GM23338 (cell line): ENCODE measurements around the gene HMGB4. TPM values are rescaled to one million over a fixed set of nuclear protein-coding genes. Genes with fewer than 3 reads are reported as not detected.

ENCODE experiments used
- ATAC-seq: fragments of 200-7000 bp; cut with Tn5 transposase; 3 replicates; pipeline ENCODE4 v1.9.1; 2020
- DNase-seq: peaks from one replicate; pipeline ENCODE4 v3.0.0-alpha.2; 2015; ENCODE audit warnings: low spot score
- H2AFZ ChIP-seq: fragments of 200-600 bp; sonication (generic); 2 replicates; pipeline ENCODE4 v1.8.0; 2016; ENCODE audit warnings: antibody characterized with exemption, mild to moderate bottlenecking, moderate library complexity
- H3F3A ChIP-seq: fragments of 200-600 bp; sonication (generic); replicated peaks from 2 replicates; pipeline ENCODE4 v1.8.0; 2017; ENCODE audit warnings: antibody characterized with exemption, mixed run types, low read depth
- H3K27ac ChIP-seq: fragments of 200-600 bp; sonication (generic); 2 replicates; pipeline ENCODE4 v1.6.1; 2016; ENCODE audit warnings: low read depth
- H3K27me3 ChIP-seq: fragments of 200-600 bp; sonication (generic); 2 replicates; pipeline ENCODE4 v1.8.0; 2016; ENCODE audit warnings: mild to moderate bottlenecking, mixed run types, moderate library complexity; ENCODE audit not compliant: insufficient read depth
- H3K36me3 ChIP-seq: fragments of 200-600 bp; sonication (generic); 2 replicates; pipeline ENCODE4 v1.8.0; 2016; ENCODE audit warnings: mild to moderate bottlenecking; ENCODE audit not compliant: insufficient read depth
- H3K4me1 ChIP-seq: fragments of 200-600 bp; sonication (generic); 2 replicates; pipeline ENCODE4 v1.8.0; 2016; ENCODE audit warnings: mild to moderate bottlenecking, moderate library complexity; ENCODE audit not compliant: insufficient read depth
- H3K4me2 ChIP-seq: fragments of 200-600 bp; sonication (generic); 2 replicates; pipeline ENCODE4 v1.7.1; 2017; ENCODE audit warnings: mixed run types
- H3K4me3 ChIP-seq: fragments of 200-600 bp; sonication (generic); 2 replicates; pipeline ENCODE4 v1.6.1; 2016; ENCODE audit warnings: mixed run types
- H3K79me2 ChIP-seq: fragments of 200-600 bp; sonication (generic); replicated peaks from 2 replicates; pipeline ENCODE4 v1.8.0; 2017; ENCODE audit warnings: mild to moderate bottlenecking; ENCODE audit not compliant: insufficient read depth
- H3K9me2 ChIP-seq: fragments of 200-600 bp; sonication (generic); 2 replicates; pipeline ENCODE4 v1.8.0; 2017; ENCODE audit not compliant: insufficient read depth
- H4K20me1 ChIP-seq: fragments of 200-600 bp; sonication (generic); replicated peaks from 2 replicates; pipeline ENCODE4 v1.8.0; 2017; ENCODE audit warnings: mild to moderate bottlenecking; ENCODE audit not compliant: insufficient read depth
- H3K27ac Mint-ChIP-seq: 2 replicates; pipeline ENCODE4 v1.8.0; 2020; ENCODE audit warnings: inconsistent platforms, mild to moderate bottlenecking, moderate library complexity, mixed read lengths
- H3K27me3 Mint-ChIP-seq: 3 replicates; pipeline ENCODE4 v1.8.0; 2022; ENCODE audit warnings: low read depth, mild to moderate bottlenecking, moderate library complexity, mixed read lengths, inconsistent platforms; ENCODE audit not compliant: insufficient read depth, poor library complexity
- H3K36me3 Mint-ChIP-seq: 3 replicates; pipeline ENCODE4 v1.8.0; 2021; ENCODE audit warnings: low read depth, mild to moderate bottlenecking, inconsistent platforms, moderate library complexity, mixed read lengths
- H3K4me1 Mint-ChIP-seq: 3 replicates; pipeline ENCODE4 v1.8.0; 2020; ENCODE audit warnings: mild to moderate bottlenecking, inconsistent platforms, mixed read lengths
- H3K4me3 Mint-ChIP-seq: 3 replicates; pipeline ENCODE4 v1.8.0; 2021; ENCODE audit warnings: moderate library complexity, mild to moderate bottlenecking, inconsistent platforms, mixed read lengths
- H3K9me3 Mint-ChIP-seq: 3 replicates; pipeline ENCODE4 v1.8.0; 2020; ENCODE audit warnings: moderate library complexity, mild to moderate bottlenecking, inconsistent platforms, mixed read lengths
- CREB1 ChIP-seq: fragments of 250-450 bp; sonication (Bioruptor Pico); IDR thresholded peaks from 2 replicates; pipeline ENCODE4 v1.5.0; 2020; ENCODE audit warnings: low read depth, mild to moderate bottlenecking, moderate library complexity
- NANOG ChIP-seq: IDR thresholded peaks from 2 replicates; pipeline ENCODE4 v1.6.1; 2016; ENCODE audit warnings: antibody characterized with exemption, borderline replicate concordance
- STAT1 ChIP-seq: IDR thresholded peaks from one replicate; pipeline ENCODE4 v1.6.1; 2016; ENCODE audit warnings: antibody characterized with exemption; ENCODE audit not compliant: unreplicated experiment
- ZNF114 ChIP-seq: fragments of 250-450 bp; sonication (Bioruptor Pico); IDR thresholded peaks from 2 replicates; pipeline ENCODE4 v1.5.0; 2020; ENCODE audit warnings: mild to moderate bottlenecking, moderate library complexity
- polyA plus RNA-seq: library from polyadenylated mRNA; unstranded; fragments of >200 nt; fragmentation: Nextera tagmentation; extraction: Ambion mirVana; gene quantifications from 2 replicates; pipeline ENCODE4 v1.2.1, GENCODE V29; 2016
- total RNA-seq: library from RNA; depleted of rRNA; stranded (reverse); fragments of >200 nt; shearing (Covaris generic); gene quantifications from 2 replicates; pipeline ENCODE4 v1.2.3, GENCODE V29; 2014
- TF ChIP-seq, protein P1 (sequence below): IDR thresholded peaks from one replicate; pipeline ENCODE4 v1.6.1; 2018; ENCODE audit warnings: antibody characterized with exemption; ENCODE audit not compliant: unreplicated experiment
- TF ChIP-seq, protein P2 (sequence below): fragments of 250-450 bp; sonication (Bioruptor Pico); IDR thresholded peaks from 2 replicates; pipeline ENCODE4 v1.5.0; 2020; ENCODE audit warnings: mild to moderate bottlenecking, moderate library complexity

The HMGB4 gene
- total and polyA plus RNA-seq, 2 experiments from 2014 or later, result not detected

DNA sequence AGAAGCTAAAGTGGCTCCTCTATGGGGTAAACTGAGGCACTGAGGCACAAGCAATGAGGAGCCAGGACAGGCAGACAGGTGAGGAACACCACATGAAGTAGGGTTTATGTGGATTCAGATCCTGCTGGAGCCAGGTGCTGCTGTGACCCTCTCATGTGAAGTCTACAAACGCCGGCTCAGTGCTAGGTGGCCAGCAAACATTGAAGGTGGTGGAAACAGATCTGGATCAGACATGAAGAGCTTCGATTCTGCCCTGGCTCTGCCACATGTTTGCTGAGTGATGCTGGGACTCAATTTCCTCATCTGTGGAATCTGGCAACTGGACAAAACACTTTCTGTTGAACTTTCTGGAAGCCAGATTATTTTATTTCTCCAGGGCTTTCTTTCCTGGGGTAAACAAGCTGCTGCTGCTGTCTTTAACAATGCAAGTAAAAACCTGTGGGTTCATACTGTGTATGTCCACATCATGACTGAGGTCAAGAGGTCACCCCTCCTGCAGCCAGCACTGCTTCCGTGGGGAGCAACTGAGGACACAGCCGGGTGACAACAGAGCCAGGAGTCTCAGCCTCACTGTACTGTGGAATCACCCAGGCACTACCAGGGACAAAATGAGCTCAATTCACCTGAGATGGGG is 33.3 kb downstream of the HMGB4 start:
- Histone ChIP-seq H3K9me2 (no peaks in the 10 kb centered on the region), H3K27me3 (no peaks in the 10 kb centered on the region), H3F3A (no peaks in the 10 kb centered on the region), H3K79me2 (no peaks in the 10 kb centered on the region), H2AFZ (no peak overlapping the region), H3K36me3 (no peaks in the 10 kb centered on the region), H3K4me3 (no peak overlapping the region), H3K27ac (no peak overlapping the region), H4K20me1 (no peaks in the 10 kb centered on the region), H3K4me2 (no peak overlapping the region), H3K4me1 (no peaks in the 10 kb centered on the region)
- no peak overlapping the region for H3K27ac Mint-ChIP-seq
- peaks cover 9% of the 10 kb centered on the region for H3K36me3 Mint-ChIP-seq
- DNase-seq (no peak), ATAC-seq (no peak)
- peaks cover 15% of the 10 kb centered on the region for H3K27me3 Mint-ChIP-seq
- H3K4me1 Mint-ChIP-seq, result peaks cover 8% of the 10 kb centered on the region
- no peak for TF ChIP-seq STAT1
- TF ChIP-seq, protein P1, sequence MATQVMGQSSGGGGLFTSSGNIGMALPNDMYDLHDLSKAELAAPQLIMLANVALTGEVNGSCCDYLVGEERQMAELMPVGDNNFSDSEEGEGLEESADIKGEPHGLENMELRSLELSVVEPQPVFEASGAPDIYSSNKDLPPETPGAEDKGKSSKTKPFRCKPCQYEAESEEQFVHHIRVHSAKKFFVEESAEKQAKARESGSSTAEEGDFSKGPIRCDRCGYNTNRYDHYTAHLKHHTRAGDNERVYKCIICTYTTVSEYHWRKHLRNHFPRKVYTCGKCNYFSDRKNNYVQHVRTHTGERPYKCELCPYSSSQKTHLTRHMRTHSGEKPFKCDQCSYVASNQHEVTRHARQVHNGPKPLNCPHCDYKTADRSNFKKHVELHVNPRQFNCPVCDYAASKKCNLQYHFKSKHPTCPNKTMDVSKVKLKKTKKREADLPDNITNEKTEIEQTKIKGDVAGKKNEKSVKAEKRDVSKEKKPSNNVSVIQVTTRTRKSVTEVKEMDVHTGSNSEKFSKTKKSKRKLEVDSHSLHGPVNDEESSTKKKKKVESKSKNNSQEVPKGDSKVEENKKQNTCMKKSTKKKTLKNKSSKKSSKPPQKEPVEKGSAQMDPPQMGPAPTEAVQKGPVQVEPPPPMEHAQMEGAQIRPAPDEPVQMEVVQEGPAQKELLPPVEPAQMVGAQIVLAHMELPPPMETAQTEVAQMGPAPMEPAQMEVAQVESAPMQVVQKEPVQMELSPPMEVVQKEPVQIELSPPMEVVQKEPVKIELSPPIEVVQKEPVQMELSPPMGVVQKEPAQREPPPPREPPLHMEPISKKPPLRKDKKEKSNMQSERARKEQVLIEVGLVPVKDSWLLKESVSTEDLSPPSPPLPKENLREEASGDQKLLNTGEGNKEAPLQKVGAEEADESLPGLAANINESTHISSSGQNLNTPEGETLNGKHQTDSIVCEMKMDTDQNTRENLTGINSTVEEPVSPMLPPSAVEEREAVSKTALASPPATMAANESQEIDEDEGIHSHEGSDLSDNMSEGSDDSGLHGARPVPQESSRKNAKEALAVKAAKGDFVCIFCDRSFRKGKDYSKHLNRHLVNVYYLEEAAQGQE, result no peak
- no peak for TF ChIP-seq ZNF114 (CRISPR knock-in tag)
- TF ChIP-seq CREB1, result no peak
- no peak for TF ChIP-seq NANOG
- TF ChIP-seq, protein P2, sequence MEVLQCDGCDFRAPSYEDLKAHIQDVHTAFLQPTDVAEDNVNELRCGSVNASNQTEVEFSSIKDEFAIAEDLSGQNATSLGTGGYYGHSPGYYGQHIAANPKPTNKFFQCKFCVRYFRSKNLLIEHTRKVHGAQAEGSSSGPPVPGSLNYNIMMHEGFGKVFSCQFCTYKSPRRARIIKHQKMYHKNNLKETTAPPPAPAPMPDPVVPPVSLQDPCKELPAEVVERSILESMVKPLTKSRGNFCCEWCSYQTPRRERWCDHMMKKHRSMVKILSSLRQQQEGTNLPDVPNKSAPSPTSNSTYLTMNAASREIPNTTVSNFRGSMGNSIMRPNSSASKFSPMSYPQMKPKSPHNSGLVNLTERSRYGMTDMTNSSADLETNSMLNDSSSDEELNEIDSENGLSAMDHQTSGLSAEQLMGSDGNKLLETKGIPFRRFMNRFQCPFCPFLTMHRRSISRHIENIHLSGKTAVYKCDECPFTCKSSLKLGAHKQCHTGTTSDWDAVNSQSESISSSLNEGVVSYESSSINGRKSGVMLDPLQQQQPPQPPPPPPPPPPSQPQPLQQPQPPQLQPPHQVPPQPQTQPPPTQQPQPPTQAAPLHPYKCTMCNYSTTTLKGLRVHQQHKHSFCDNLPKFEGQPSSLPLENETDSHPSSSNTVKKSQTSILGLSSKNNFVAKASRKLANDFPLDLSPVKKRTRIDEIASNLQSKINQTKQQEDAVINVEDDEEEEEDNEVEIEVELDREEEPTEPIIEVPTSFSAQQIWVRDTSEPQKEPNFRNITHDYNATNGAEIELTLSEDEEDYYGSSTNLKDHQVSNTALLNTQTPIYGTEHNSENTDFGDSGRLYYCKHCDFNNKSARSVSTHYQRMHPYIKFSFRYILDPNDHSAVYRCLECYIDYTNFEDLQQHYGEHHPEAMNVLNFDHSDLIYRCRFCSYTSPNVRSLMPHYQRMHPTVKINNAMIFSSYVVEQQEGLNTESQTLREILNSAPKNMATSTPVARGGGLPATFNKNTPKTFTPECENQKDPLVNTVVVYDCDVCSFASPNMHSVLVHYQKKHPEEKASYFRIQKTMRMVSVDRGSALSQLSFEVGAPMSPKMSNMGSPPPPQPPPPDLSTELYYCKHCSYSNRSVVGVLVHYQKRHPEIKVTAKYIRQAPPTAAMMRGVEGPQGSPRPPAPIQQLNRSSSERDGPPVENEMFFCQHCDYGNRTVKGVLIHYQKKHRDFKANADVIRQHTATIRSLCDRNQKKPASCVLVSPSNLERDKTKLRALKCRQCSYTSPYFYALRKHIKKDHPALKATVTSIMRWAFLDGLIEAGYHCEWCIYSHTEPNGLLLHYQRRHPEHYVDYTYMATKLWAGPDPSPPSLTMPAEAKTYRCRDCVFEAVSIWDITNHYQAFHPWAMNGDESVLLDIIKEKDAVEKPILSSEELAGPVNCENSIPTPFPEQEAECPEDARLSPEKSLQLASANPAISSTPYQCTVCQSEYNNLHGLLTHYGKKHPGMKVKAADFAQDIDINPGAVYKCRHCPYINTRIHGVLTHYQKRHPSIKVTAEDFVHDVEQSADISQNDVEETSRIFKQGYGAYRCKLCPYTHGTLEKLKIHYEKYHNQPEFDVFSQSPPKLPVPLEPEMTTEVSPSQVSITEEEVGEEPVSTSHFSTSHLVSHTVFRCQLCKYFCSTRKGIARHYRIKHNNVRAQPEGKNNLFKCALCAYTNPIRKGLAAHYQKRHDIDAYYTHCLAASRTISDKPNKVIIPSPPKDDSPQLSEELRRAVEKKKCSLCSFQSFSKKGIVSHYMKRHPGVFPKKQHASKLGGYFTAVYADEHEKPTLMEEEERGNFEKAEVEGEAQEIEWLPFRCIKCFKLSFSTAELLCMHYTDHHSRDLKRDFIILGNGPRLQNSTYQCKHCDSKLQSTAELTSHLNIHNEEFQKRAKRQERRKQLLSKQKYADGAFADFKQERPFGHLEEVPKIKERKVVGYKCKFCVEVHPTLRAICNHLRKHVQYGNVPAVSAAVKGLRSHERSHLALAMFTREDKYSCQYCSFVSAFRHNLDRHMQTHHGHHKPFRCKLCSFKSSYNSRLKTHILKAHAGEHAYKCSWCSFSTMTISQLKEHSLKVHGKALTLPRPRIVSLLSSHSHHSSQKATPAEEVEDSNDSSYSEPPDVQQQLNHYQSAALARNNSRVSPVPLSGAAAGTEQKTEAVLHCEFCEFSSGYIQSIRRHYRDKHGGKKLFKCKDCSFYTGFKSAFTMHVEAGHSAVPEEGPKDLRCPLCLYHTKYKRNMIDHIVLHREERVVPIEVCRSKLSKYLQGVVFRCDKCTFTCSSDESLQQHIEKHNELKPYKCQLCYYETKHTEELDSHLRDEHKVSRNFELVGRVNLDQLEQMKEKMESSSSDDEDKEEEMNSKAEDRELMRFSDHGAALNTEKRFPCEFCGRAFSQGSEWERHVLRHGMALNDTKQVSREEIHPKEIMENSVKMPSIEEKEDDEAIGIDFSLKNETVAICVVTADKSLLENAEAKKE (CRISPR knock-in tag), result no peak
- no peak overlapping the region for H3K4me3 Mint-ChIP-seq
- H3K9me3 Mint-ChIP-seq, result no peaks in the 10 kb centered on the region; the same call in 2 of the 3 replicates
